Astrocyte (in vitro differentiated cells and primary cell): ENCODE results near the gene ANKHD1.

ENCODE experiments used
- CTCF ChIP-seq: IDR thresholded peaks from 2 replicates; pipeline ENCODE4 v1.5.1; 2011; ENCODE audit warnings: low read depth, mild to moderate bottlenecking, inconsistent platforms, low read length, moderate library complexity; ENCODE audit not compliant: insufficient read depth
- EZH2 ChIP-seq: IDR thresholded peaks from 2 replicates; pipeline ENCODE4 v1.6.1; 2012; ENCODE audit warnings: mild to moderate bottlenecking, low read length, inconsistent platforms; ENCODE audit not compliant: insufficient read depth

DNA sequence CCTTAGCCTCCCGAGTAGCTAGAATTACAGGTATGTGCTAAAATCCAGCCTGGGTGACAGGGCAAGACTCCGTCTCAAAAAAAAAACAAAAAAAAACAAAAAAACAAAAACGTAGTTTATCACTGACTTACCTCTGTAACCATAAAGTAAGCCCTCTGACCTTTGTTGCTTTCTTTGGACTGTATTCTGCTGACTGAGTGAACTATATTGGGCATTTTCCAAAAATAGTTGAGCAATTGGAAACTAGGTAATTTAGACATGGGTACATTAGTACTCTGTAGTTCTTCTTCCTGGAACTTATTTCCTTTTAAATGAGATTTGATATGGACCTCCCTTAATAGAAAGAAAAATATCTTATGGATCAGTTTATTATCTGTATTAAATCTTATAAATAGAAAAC is 66.6 kb downstream of the ANKHD1 start:
- TF ChIP-seq CTCF (no peak), EZH2 (no peak)
